GM19328 (cell line): ENCODE measurements around the gene BSG.

ENCODE experiments used
- ATAC-seq: cut with Tn5 transposase; IDR thresholded peaks from one replicate; pipeline ENCODE4 v1.9.1; 2021; ENCODE audit warnings: mild to moderate bottlenecking, moderate library complexity; ENCODE audit not compliant: unreplicated experiment

The BSG gene

GRCh38 chr19:539429-540030 lies 32.9 kb upstream of the BSG start:
- no peak for ATAC-seq

GRCh38 chr19:540867-541637 lies 31.3 kb upstream of the BSG start:
- ATAC-seq, result no peak

DNA sequence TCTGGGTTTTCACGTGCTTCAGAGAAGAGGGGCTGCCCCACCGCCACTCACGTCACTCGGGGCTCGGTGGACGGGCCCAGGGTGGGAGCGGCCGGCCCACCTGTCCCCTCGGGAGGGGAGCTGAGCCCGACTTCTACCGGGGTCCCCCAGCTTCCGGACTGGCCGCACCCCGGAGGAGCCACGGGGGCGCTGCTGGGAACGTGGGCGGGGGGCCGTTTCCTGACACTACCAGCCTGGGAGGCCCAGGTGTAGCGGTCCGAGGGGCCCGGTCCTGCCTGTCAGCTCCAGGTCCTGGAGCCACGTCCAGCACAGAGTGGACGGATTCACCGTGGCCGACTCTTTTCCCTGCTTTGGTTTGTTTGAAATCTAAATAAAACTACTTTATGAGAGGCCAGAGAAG lies 30.7 kb upstream of the BSG start:
- no peak for ATAC-seq

GRCh38 chr19:542173-542866 lies 30.1 kb upstream of the BSG start:
- no peak for ATAC-seq

DNA sequence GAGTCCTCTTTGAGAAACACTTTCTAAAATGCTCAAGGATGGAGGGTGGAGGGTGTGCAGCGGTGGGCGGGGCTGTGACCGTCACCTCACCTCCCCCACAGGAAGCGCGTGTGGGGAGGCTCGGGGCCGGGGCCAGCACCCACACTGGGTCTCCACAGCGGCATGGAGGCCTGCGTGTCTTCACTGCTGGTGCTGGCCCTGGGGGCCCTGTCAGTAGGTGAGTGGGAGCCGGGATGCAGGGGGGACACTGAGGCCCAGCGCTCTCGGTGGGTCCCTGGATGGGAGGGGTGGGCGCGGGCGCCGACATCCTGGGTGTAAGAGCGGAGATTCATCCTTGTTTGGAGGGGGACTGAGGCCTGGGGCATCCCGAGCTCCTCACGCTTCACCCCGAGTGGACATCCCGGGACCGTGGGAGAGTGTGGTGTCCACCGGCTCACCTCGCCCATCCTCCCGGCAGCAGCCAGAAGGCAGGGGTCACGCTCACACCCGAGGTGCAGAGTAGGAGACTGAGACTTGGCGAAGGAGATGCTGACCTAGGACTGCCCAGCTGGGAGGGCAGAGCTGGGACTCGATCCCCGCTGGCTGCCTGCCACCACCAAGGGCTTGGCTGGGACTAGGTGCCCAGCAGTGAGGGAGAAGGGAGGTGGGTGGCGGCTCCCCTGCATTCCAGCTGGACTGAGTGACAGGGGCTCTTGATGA lies 28.3 kb upstream of the BSG start, which contains the start of gene GZMM:
Gene GZMM (plus strand): TSS at position 144 of the 699 bp plus-strand sequence. CDS start 19 bp downstream, at position 163.
- no peak for ATAC-seq

DNA sequence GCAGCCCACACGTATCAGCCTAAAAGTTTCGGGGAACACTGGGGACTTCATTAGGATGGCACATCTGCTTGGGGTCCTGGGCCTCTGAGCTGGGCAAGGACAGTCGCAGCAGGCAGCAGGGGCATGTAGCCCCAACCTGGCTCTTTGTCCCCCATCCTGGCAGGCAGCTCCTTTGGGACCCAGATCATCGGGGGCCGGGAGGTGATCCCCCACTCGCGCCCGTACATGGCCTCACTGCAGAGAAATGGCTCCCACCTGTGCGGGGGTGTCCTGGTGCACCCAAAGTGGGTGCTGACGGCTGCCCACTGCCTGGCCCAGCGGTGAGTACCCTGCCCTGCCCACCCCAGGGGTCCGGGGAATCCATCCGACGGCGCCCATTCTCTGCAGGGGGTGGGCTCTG lies 25.3 kb upstream of the BSG start:
- no peak for ATAC-seq

DNA sequence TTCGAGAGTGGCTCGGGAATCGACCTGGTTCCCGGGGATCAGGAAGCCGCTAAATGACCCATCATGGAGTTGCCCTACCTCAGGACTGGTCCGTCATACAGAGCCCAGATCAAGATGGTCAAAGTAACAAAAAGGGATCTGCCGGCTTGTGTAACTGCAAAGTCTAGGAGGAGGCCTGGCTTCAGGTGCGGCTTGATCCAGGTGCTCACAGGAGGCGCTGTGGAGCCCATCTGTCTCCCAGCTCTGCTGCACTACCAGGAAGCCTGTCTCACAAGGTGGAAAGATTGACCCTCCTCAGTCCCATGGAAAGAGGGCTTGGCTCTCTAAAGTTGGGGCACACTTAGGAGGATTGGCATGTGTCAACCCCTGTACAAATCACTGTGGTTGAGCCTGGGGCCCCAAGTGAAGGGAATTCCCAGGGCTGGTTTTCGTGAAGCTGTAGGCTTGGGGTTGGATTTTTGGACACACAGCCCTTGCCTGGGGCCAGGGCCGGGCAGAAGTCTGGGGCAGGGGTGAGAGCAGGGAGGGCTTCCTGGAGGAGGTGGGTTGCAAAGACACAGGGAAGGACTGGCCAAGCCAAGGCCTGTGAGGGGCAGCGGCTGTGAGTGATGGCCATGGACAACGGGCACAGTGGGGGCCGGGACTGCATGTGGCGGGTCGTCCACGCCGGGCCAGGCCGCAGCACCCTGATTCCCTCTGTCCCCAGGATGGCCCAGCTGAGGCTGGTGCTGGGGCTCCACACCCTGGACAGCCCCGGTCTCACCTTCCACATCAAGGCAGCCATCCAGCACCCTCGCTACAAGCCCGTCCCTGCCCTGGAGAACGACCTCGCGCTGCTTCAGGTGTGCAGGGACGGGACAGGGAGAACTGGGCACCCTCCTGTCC lies 24.3 kb upstream of the BSG start:
- ATAC-seq, result no peak

DNA sequence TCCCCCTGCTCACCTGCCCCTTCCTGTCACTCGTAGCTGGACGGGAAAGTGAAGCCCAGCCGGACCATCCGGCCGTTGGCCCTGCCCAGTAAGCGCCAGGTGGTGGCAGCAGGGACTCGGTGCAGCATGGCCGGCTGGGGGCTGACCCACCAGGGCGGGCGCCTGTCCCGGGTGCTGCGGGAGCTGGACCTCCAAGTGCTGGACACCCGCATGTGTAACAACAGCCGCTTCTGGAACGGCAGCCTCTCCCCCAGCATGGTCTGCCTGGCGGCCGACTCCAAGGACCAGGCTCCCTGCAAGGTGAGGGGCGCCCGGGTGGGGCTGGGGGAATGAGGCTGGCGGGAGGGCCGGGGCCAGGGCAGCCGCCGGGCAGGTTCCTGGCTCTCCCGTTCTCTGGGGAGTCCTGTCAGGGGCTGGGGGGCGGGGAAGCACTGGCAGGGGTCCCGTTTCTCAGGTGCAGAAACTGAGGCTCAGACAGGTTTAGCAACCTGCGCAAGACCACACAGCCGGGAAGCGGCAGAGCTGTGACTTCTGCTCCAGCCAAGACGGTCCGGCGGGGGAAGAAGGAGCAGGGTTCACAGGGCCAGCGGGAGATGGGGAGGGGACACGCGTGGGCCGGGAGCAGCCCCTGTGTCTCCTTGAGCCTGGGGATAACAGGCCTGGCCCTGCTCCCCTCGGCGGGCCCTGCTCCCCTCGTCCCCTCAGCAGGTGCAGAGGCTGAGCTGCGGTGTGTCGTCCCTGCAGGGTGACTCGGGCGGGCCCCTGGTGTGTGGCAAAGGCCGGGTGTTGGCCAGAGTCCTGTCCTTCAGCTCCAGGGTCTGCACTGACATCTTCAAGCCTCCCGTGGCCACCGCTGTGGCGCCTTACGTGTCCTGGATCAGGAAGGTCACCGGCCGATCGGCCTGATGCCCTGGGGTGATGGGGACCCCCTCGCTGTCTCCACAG lies 23.2 kb upstream of the BSG start:
- ATAC-seq, result no peak

DNA sequence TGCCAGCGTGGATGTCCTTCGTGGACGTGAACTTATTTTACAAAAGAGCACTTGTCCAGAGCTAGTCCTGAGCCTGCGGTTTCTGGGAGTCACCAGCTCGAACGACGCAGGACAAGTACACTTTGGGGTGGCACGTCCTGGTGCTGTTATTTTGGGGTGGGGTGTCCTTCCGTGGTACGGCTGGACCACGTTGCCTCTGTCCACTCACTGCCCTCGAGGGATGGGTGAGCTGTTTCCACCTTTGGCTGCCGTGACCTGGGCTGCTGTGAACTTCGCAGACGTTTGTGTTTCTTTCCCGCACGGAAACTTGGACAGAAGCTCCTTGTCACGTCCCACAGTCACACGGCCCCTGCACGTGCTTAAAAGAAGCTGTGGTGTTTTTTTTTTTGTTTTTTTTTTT lies 17.6 kb upstream of the BSG start:
- no peak for ATAC-seq

DNA sequence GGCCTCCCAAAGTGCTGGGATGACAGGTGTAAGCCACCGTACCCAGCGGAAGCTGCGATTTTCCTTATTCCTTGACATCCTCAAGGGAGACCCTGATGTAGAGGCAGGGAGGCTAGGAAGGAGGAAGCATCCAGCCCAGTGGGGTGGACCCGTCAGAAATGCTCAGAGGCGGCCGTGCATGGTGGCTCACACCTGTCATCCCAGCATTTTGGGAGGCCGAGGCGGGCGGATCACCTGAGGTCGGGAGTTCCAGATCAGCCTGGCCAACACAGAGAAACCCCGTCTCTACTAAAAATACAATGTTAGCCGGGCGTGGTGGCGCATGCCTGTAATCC lies 17.0 kb upstream of the BSG start:
- ATAC-seq, result no peak

- ATAC-seq, result no peak
These were observed 15.6 kb upstream of the BSG start for GRCh38 chr19:556611-557382.

GRCh38 chr19:558770-559439 lies 13.5 kb upstream of the BSG start:
- ATAC-seq, result no peak

DNA sequence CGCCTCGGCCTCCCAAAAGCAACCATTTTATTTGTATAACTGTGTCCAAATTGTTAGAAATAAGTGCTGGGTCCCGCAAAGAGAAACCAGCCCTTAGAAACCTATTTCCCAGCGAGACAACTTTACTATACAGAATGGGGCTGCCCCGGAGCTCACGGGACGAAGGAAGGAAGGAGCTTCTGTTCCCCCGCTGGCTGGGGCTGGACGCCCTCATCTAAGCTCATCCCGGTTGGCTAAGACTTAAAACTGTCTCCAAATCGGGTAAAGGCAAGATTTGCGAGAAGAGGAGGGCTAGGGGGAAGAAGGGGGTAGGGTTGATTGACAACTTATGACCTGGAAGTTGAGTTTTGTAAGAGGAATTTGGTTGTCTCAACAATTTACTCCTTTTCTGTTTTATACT lies 12.3 kb upstream of the BSG start:
- no peak for ATAC-seq

- no peak for ATAC-seq
These were observed 6.0 kb upstream of the BSG start for GRCh38 chr19:566403-566802.

- ATAC-seq, result no peak
These were observed 5.6 kb upstream of the BSG start for GRCh38 chr19:566844-567243.

GRCh38 chr19:567296-567900 lies 5.0 kb upstream of the BSG start:
- no peak for ATAC-seq

GRCh38 chr19:570251-570686 lies 2.1 kb upstream of the BSG start:
- ATAC-seq, result no peak
